Measurements from ENCODE around the gene CADM4.
"Not testable (repeated sequence)": the region's sequence is repeated elsewhere in the genome, so short reads cannot be mapped to it uniquely, and the experiment has no call there.

Gene CADM4

GRCh38 chr19:43662487-43662886, 22.8 kb upstream of the CADM4 start:
- DNase-seq (ENCODE audit: low read depth), result no peak

- no peak for DNase-seq (ENCODE audit: low read depth)
Observed at GRCh38 chr19:43660971-43661360, 21.3 kb upstream of the CADM4 start.

DNA sequence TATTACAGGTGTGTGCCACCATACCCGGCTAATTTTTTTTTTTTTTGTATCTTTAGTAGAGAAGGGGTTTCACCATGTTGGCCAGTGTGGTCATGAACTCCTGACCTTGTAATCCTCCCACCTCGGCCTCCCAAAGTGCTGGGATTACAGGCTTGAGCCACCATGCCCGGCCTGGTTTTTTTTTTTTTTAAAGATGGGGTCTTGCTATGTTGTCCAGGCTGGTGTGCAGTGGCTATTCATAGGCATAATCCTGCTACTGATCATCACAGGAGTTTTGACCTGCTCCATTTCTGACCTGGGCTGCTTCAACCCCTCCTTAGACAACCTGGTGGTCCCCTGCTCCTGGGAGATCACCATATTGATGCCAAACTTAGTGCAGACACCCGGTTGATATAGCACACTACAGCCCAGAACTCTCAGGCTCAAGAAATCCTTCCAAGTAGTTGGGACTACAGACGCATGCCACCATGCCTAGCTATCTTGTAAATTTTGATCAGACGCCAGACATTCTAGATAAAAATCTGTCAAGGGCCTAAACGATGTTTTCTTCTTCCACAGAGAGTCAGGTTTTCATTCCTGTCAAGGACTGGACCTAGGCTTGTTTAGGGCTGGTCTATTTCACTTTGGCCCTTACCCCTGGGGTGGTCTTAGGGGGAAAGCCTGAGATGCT, 20.8 kb upstream of the CADM4 start:
- DNase-seq (ENCODE audit: low read depth), result no peak

- DNase-seq (ENCODE audit: low read depth), result no peak
Observed at GRCh38 chr19:43658494-43658893, 18.8 kb upstream of the CADM4 start.

DNA sequence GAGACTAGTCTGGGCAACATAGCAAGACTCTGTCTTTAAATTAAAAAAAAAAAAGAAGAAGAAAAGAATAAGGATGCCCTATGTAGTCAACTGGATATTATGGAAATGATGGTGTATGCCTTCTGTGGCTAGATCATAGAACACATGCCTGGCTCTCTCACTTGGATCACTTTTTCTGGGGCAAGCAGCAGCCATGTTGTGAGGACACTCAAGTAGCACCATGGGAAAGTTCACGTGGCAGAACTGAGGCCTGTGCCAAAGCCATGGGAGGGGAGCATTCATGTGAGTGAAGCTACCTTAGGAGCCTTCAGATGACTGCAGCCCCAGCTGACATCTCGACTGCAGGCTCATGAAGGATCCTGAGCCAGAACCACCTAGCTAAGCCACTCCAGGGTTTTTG, 18.4 kb upstream of the CADM4 start:
- DNase-seq (ENCODE audit: low read depth), result no peak

DNA sequence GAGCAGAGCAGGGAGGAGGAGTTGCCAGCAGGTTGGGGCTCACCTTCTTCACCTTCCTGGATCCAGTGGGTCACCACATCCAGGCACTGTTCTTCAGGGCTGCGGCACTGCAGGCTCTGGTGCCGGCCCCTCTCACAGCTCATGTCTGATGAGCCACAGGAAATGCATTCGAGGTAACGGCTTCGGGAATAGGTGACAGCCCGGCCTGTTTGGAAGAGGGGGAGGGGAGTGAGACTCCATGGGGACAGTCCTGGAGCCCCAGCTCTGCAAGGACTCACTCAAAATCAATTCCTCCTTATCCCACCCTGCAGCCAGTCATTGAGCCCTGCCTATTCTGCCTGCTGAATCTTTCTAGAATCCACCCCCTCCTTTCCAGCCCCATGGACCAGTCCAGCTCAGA, 16.8 kb upstream of the CADM4 start:
- no peak for DNase-seq (ENCODE audit: low read depth)

- no peak for DNase-seq (ENCODE audit: low read depth)
Observed at GRCh38 chr19:43652546-43652874, 12.9 kb upstream of the CADM4 start.

GRCh38 chr19:43651758-43652545, 12.3 kb upstream of the CADM4 start:
- DNase-seq (ENCODE audit: low read depth), result no peak

- DNase-seq (ENCODE audit: low read depth), result not testable (repeated sequence)
Observed at GRCh38 chr19:43650276-43650675, 10.6 kb upstream of the CADM4 start.

DNA sequence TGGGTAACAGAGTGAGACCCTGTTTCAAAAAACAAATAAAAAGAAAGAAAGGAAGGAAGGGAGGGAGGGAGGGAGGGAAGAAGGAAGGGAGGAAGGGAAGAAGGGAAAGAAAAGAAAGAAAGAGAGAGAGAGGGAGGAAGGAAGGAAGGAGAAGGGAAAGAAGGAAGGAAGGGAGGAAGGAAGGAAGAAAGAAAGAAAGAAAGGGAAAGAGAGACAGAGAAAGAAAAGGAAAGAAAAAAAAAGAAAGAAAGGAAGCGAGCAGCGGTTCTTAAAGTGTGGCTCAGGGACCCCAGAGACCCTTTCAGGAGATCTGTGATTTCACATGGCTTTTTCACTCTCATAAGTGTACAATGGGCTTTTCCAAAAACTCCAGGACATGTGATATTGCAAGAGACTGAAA, 9.9 kb upstream of the CADM4 start:
- DNase-seq (ENCODE audit: low read depth), result no peak

DNA sequence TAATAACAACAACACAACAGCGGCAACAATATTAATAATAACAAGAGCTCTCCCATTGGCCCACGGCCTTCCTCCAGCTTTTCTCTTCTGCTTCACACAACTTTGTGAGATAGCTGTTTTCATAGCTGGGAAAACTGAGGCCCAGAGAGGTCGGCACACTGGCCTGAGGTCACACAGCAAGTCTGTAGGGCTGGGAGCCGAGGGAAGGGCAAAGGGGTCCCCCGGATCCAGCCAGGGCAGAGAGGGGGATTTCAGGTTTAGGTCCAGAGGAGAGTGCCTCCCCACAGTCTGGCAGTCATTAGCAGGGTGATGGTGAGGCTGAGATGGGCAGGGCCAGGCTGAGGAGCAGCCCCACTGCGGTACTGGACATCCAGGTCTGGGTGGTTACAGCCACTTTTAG, 9.0 kb upstream of the CADM4 start:
- no peak for DNase-seq (ENCODE audit: low read depth)

GRCh38 chr19:43644181-43644580, 4.5 kb upstream of the CADM4 start:
- DNase-seq (ENCODE audit: low read depth), result no peak

DNA sequence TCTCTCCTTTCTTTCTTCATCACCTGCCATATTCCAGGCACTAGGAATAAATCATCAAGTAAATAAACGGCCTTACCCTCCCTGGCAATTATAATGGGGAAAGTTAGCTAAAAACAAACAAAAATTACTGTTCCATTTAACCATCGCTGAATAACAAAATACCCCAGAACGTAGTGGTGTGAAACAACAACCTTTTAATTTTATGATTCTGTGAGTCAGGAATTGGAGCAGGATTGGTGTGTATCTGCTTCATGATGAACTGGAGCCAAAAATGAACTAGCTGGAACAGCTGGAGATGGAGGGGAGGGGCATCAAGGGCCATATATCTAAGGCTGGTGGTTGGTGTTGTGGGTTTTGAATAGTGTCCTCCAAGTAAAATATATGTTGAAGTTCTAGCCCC, 3.7 kb upstream of the CADM4 start:
- no peak for DNase-seq (ENCODE audit: low read depth)

DNA sequence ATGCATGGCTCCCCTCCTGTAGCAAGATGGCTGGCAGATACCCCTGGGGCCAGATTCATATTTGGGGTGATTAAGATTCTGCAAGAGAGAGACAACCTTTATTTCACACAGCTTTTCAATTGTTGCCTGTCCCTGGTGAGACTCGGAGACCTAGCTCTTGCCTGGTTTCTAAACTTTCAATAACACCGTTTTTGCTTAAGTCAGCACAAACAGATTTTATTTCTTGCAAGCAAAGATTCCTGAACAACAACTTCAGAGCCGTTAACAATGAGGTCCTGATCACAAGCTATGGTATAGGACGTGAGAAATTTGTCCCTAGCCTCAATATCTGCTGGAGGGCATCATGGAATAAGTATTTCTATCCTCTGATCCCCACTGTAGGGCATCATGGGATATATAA, 2.9 kb upstream of the CADM4 start:
- DNase-seq (ENCODE audit: low read depth), result no peak

DNA sequence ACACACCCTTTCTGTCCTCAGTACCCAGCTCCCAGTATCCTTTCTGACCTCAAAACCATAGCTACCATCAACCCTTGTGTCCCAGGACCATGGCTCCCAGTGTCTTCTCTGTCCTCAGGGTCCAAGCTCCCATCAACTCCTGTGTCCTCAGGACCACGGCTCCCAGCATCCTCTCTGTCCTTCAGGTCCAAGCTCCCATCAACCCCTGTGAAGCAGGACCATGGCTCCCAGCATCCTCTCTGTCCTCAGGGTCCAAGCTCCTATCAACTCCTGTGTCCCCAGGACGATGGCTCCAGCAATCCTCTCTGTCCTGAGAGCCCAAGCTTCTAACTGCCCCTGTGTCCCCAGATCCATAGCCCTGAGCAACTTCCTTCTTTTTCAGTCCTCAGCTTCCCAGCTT, 1.7 kb upstream of the CADM4 start:
- no peak for DNase-seq (ENCODE audit: low read depth)

DNA sequence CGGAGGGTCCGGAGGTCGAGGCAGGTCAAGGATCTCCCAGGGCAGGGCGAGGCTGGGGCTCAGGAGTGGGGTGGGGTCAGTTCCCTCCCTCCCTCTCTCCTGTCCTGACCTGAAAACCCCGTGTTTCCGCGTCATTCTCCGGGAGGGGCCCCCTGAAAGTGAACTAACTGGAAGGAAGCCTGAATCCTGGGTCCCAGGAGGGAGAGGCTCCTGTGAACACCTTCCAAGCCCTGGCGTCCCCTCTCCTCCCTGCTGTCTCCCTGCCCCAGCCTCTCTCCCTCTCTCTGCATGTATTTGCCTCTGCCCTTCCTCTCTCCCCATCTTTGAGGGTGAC, 741 bp upstream of the CADM4 start:
- no peak for DNase-seq (ENCODE audit: low read depth)

DNA sequence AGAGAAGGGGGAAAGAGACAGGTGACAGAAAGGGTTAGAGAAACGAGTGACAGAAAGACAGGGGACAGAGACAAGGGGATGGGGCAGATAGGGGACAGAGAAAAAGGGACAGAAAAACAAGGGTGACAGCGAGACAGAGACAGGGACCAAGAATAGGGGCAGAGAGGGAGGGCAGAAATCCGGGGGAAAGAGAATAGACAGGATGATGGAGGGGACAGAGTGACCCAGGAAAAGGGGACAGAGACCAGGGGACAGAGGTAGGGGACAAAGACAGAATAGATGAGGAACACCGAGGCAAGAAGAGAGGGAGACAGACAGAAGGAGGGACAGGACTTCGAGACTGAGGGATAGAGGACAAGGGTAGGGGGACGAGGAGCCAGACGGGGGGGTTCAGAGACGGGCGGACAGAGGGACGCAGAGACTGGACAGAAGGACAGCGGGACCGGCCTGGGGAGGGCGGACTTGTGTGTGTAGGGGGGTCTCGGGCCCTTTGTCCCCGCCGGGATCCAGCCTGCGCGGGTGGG, 593 bp downstream of the CADM4 start:
- DNase-seq (ENCODE audit: low read depth), result no peak

GRCh38 chr19:43638214-43638994, 1.2 kb downstream of the CADM4 start:
- DNase-seq (ENCODE audit: low read depth), result no peak

- DNase-seq (ENCODE audit: low read depth), result no peak
Observed at GRCh38 chr19:43636121-43636683, 3.4 kb downstream of the CADM4 start.

DNA sequence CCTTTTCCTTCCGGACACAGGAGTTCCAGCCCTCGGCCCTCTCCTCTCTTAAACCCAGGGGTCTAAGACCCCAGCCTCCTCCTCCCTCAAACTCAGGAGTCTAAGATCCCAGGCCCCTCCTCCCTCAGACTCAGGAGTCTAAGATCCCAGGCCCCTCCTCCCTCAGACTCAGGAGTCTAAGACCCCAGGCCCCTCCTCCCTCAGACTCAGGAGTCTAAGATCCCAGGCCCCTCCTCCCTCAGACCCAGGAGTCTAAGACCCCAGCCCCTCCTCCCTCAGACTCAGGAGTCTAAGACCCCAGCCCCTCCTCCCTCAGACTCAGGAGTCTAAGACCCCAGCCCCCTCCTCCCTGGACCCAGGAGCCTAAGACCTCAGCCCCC, 4.1 kb downstream of the CADM4 start:
- DNase-seq (ENCODE audit: low read depth), result not testable (repeated sequence)

GRCh38 chr19:43634872-43635560, 4.6 kb downstream of the CADM4 start:
- no peak for DNase-seq (ENCODE audit: low read depth)

DNA sequence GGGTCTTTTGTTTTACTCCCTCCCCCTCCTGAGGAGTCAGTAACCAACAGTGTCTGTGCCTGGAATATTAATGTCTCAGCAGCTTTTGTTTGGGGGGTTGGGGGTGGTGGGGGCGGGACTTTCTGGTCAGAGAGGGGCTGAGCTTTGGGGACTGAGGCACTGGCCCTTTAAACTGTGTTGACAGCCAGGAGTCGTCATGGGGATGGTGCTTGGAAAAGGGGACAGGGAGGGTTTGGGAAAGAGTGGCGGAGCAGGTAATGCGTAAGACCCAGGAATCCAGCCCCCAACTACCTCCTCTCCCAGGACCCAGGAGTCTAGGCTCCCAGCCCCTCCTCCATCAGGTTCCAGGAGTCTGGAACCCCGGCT, 5.2 kb downstream of the CADM4 start:
- no peak for DNase-seq (ENCODE audit: low read depth)
